Body of pancreas (tissue), 4 donors: Measurements from ENCODE around the gene SORCS1. TPM values are rescaled to one million over a fixed set of nuclear protein-coding genes. Genes with fewer than 3 reads are reported as not detected.
A peak's percentile ranks its signal among the peaks of the same experiment; 100 is the strongest.

ENCODE experiments used
- ATAC-seq: fragments of 150-250 bp; one replicate; pipeline ENCODE4 v1.9.1; 2016
- DNase-seq, 4 donors: peaks; one replicate each; pipeline ENCODE4 v3.0.0-alpha.2; 2019
- H3K27ac ChIP-seq, 4 donors: fragments of 200-600 bp; sonication (generic); 1 replicate in 3 of 4; 2 replicates in 1 of 4; pipeline versions ENCODE4 v1.5.1 to v1.6.1; 2016 to 2019; ENCODE audit warnings: mild to moderate bottlenecking in 1 of 4, mixed read lengths in 1 of 4, moderate library complexity in 1 of 4
- H3K27me3 ChIP-seq, 2 donors: fragments of 200-600 bp; sonication (generic); one replicate each; pipeline ENCODE4 v1.6.0; 2016; ENCODE audit warnings: mild to moderate bottlenecking in 1 of 2
- H3K36me3 ChIP-seq, 2 donors: fragments of 200-600 bp; sonication (generic); replicated peaks in 1 of 2; 2 replicates each; pipeline ENCODE4 v1.5.1; 2016; ENCODE audit warnings: low read depth in 2 of 2; ENCODE audit not compliant: insufficient read depth in 1 of 2
- H3K4me1 ChIP-seq: fragments of 200-600 bp; sonication (generic); one replicate; pipeline ENCODE4 v1.6.0; 2016
- H3K4me3 ChIP-seq, 2 donors: fragments of 200-600 bp; sonication (generic); 1 replicate in 1 of 2; 2 replicates in 1 of 2; pipeline ENCODE4 v1.5.1; 2016 to 2019
- H3K9me3 ChIP-seq, 3 donors: fragments of 200-600 bp; sonication (generic); 1 replicate in 2 of 3; 2 replicates in 1 of 3; pipeline ENCODE4 v1.5.1; 2016
- POLR2A ChIP-seq, 3 donors: fragments of 450-650 bp; IDR thresholded peaks; one replicate each; pipeline ENCODE4 v1.6.1; 2016; ENCODE audit warnings: antibody characterized with exemption in 3 of 3, mild to moderate bottlenecking in 2 of 3
- WGBS, 2 donors: methylation state at CpG; one replicate each; pipeline ENCODE4 v1.1.5; 2017; 5-methylcytosine and 5-hydroxymethylcytosine counted together
- intact Hi-C: fragments of 100-400 bp; cut with DNase I; formaldehyde crosslinking; loops from one replicate; pipeline ENCODE4 v1.15.1; 2023
- total RNA-seq, 2 donors: library from RNA; depleted of rRNA; stranded (reverse); fragments of >200 nt; gene quantifications; one replicate each; pipeline ENCODE4 v1.1.0, GENCODE V29; 2016
- TF ChIP-seq, protein P1 (sequence below), 7 experiments: fragments of 450-650 bp in 4 of 7; fragments of 200-600 bp in 3 of 7; sonication (generic) in 3 of 7; IDR thresholded peaks; one replicate each; pipeline ENCODE4 v1.5.1; 2016 to 2019; ENCODE audit warnings: antibody characterized with exemption in 7 of 7

The SORCS1 gene
- total RNA-seq, 2 donors from 2014 or later, result 1.3 to 6.0 TPM

DNA sequence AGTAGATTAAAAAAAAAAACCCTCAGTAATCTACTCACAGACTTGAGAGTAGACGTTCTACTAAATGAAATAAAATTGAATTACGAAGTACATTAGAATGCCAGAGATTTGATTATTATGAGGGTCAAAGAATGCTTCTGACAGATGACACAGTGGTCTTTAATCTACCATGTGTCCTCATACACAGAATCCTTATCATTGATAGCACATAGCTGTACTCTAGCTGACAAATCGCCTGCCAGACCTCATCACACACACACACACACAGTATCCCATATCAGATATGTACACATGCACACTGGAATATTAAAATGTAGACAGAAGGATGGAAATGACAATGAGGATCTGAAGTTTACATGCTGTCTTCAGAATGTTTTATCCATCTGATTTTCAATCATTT is 104.6 kb downstream of the SORCS1 start:
- WGBS, 2 donors, result 44 to 49% methylated on average over 3 of the region's 3 CpGs
- Histone ChIP-seq H3K36me3 (no peaks in the 10 kb centered on the region), H3K27me3 (no peaks in the 10 kb centered on the region), H3K27ac (no peak overlapping the region), H3K4me1 (peaks cover 4% of the 10 kb centered on the region), H3K9me3 (no peaks in the 10 kb centered on the region), H3K4me3 (no peak overlapping the region)
- intact Hi-C loops, result no loop called here
- no peak for DNase-seq
- TF ChIP-seq, protein P1, sequence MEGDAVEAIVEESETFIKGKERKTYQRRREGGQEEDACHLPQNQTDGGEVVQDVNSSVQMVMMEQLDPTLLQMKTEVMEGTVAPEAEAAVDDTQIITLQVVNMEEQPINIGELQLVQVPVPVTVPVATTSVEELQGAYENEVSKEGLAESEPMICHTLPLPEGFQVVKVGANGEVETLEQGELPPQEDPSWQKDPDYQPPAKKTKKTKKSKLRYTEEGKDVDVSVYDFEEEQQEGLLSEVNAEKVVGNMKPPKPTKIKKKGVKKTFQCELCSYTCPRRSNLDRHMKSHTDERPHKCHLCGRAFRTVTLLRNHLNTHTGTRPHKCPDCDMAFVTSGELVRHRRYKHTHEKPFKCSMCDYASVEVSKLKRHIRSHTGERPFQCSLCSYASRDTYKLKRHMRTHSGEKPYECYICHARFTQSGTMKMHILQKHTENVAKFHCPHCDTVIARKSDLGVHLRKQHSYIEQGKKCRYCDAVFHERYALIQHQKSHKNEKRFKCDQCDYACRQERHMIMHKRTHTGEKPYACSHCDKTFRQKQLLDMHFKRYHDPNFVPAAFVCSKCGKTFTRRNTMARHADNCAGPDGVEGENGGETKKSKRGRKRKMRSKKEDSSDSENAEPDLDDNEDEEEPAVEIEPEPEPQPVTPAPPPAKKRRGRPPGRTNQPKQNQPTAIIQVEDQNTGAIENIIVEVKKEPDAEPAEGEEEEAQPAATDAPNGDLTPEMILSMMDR (IDR thresholded peaks at IDR 0.05), result no peak
- ATAC-seq, result no peak

DNA sequence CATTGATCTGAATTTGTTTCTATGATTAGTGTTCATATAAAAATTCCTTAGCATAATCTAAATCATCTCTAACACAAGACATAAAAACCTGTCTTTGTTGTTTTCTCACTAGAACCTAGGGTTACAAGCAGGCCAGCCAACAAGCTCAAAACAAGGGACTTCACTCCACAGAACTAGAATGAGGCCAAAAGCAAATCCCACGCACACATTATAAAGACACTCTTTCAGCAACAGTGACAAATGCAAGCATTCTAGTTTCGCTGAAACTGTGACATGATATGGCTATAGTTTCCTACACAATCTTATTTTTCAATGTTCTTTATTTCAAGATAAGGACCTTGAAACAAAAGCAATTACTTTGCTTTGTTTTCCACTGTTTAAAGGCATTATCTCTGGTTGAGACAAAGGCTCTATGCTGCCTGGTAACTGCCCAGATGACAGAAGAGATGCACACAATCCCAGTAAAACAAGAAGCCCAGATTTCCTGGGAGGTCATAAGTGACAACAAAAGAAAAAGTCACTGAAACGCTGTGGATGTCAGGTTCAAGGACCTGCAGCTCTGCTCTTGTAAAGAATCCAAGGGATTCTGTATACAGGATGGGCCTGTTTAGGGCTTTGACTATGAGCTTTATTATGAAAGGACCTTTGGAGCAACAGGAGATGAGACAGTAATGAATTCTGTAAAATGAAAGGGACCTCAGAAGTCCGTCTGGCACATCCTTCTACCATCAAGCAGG is 105.3 kb downstream of the SORCS1 start:
- Histone ChIP-seq H3K4me3 (no peak overlapping the region), H3K27ac (no peak overlapping the region), H3K4me1 (peaks cover 6% of the 10 kb centered on the region), H3K27me3 (no peaks in the 10 kb centered on the region), H3K36me3 (no peaks in the 10 kb centered on the region), H3K9me3 (no peaks in the 10 kb centered on the region)
- 43 to 53% methylated on average over 4 of the region's 4 CpGs for WGBS, 2 donors
- ATAC-seq (no peak), DNase-seq (no peak)
- no peak for TF ChIP-seq POLR2A (IDR thresholded peaks at IDR 0.05)
- TF ChIP-seq, protein P1 (IDR thresholded peaks at IDR 0.05), result no peak
- intact Hi-C loops, result no loop called here

DNA sequence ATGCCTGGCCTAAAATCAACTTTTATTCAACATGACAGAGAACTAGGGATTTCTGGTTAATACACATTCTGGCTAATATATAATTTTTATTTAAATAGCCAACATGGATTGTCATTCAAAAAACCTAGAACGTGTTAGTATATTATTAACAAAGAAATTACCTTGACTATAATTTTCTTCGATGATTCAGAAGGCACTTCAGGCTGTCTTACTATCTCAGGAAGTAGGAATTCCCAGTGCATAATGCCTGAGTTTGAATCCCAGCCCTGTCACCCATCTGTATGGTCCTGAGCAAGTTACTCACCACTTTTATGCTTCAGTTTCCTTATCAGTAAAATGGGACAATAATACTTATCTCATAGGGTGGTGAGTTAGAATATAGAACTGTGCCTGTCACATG is 106.2 kb downstream of the SORCS1 start:
- TF ChIP-seq, protein P1 (IDR thresholded peaks at IDR 0.05), result no peak
- TF ChIP-seq POLR2A (IDR thresholded peaks at IDR 0.05), result no peak
- 50 to 57% methylated on average over 2 of the region's 2 CpGs for WGBS, 2 donors
- Histone ChIP-seq H3K4me3 (no peak overlapping the region), H3K4me1 (peaks cover 6% of the 10 kb centered on the region), H3K36me3 (no peaks in the 10 kb centered on the region), H3K27ac (no peak overlapping the region), H3K9me3 (no peaks in the 10 kb centered on the region), H3K27me3 (no peaks in the 10 kb centered on the region)
- no peak for ATAC-seq
- intact Hi-C loops, result no loop called here
- no peak for DNase-seq

- Histone ChIP-seq H3K4me1 (peaks cover 6% of the 10 kb centered on the region), H3K27me3 (no peaks in the 10 kb centered on the region), H3K9me3 (no peaks in the 10 kb centered on the region), H3K4me3 (no peak overlapping the region), H3K27ac (no peak overlapping the region), H3K36me3 (no peaks in the 10 kb centered on the region)
- DNase-seq (no peak), ATAC-seq (no peak)
- TF ChIP-seq POLR2A (IDR thresholded peaks at IDR 0.05), result no peak
- 62 to 65% methylated on average over 2 of the region's 2 CpGs for WGBS, 2 donors
- intact Hi-C loops, result no loop called here
Observed at GRCh38 chr10:107056182-107056581, 108.3 kb downstream of the SORCS1 start.

- H3K9me3 ChIP-seq, result no peaks in the 10 kb centered on the region
- 14 to 20% methylated on average over 3 of the region's 3 CpGs for WGBS, 2 donors
- peak overlapping the region in 3 of 4 donors; percentile 28 to 67 (median 52) for H3K27ac ChIP-seq
- H3K4me3 ChIP-seq, result no peak overlapping the region
- TF ChIP-seq POLR2A (IDR thresholded peaks at IDR 0.05), result no peak
- TF ChIP-seq, protein P1 (IDR thresholded peaks at IDR 0.05), result no peak
- H3K27me3 ChIP-seq, result no peaks in the 10 kb centered on the region
- intact Hi-C loops, result no loop called here
- DNase-seq, result peak in 3 of 4 donors; percentile 8 to 15 (median 13)
- peak; percentile 68 for ATAC-seq
- H3K36me3 ChIP-seq, result no peaks in the 10 kb centered on the region
- peaks cover 6% of the 10 kb centered on the region for H3K4me1 ChIP-seq
Observed at GRCh38 chr10:107054469-107055156, 109.9 kb downstream of the SORCS1 start.
